Glomerular visceral epithelial cell (primary cell): Measurements from ENCODE around the gene ACSS1.

Source experiments
- DNase-seq: peaks from one replicate; pipeline ENCODE4 v3.0.0-alpha.2; 2016; ENCODE audit errors: extremely low spot score

ACSS1 gene

DNA sequence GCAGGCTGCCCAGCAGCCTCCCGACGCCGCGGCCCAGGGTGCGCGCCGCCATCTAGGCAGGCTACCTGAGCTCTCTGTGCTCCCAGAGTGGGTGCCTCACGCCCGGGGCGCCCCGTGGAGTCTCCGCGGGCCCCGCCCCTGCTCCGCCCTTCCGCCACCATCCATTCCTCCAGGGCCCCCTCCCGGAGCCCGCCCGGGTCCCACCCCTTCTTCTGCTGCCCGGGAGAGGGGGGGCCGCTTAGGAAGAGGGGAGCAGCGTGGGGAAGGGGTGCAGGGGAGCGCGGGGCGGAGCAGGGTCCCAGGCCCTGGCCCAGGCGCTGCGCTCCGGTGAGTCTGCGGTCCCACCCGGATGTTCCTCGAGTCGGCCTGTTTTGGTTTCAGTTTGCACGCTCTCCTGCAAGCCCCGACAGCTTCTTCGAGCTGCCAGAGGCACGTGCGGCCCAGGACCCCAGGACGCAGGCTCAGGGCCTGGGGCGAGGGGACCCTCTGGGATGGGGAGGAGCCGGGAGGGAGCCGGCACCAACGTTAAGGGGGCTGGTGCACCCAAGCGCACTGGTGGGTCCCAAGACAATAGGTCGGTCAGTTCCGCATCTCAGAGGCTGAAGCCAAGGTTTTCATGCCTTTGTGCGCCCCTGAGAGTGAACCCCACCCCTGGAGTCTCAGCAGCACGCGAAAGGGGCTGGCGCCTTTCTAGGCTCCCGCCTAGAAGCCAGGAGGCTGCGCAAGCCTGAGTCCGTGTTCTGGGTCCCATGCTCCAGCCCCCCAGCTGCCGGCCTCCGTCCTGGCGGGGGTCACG lies at the start of gene ACSS1:
TSS of gene ACSS1 (minus strand) at position 89 of the 796 bp plus-strand sequence. CDS start at position 52, 37 bp downstream.
- no peak for DNase-seq

DNA sequence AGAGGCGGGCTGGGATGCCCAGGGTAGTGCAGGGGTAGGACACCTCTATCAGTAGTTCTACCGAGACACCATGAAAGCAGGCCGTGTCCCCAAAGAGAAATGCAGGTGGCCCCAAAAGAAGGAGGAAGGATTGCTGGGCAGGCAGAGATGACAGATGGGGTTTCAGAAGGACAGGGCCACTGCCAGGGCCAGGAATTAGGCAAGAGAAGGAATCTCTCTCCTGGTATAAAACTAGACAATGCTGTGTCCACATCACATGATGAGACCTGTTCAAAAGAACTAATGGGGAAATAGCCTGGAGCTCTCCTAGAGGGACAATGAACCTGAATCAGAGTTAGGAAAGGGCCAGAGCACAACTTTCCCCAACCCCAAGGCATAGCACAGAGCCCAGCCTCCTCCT lies 45.6 kb upstream of the ACSS1 start:
- no peak for DNase-seq

DNA sequence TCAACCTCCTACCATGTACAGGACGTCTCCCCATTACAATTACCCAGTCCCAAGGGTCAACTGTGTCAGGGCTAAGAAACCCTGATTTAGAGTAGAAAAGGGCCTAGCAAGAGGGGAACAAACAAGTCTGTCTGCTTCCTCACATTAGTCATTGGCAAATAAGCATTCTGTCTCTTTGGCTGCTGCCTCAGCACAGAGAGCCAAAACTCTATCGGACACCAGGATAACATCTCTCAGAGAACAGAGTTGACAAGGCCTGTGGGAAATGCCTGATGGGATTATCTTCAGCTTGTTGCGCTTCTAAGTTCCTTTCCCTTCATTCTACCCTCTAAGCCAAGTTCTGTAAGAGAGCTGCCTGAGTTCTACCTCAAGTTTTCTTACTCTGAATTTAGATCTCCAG lies 43.0 kb upstream of the ACSS1 start:
- no peak for DNase-seq

DNA sequence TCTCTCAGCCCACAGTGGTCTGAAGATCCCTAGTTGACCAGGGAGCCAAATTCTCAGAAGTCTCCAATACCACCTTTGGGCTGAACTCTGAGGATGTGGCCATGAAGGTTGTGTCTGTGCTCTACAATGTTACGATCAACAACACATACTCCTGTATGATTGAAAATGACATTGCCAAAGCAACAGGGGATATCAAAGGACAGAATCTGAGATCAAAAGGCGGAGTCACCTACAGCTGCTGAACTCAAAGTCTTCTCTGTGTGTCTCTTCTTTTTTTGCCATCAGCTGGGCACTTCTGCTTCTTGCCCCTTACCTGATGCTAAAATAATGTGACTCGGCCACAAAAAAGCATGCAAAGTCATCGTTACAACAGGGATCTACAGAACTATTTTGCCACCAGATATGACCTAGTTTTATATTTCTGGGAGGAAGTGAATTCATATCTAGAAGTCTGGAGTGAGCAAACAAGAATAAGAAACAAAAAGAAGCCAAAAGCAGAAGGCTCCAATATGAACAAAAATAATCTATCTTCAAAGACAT lies 41.7 kb upstream of the ACSS1 start:
- DNase-seq = no peak

GRCh38 chr20:25097498-25097897 lies 39.6 kb upstream of the ACSS1 start:
- DNase-seq = no peak

DNA sequence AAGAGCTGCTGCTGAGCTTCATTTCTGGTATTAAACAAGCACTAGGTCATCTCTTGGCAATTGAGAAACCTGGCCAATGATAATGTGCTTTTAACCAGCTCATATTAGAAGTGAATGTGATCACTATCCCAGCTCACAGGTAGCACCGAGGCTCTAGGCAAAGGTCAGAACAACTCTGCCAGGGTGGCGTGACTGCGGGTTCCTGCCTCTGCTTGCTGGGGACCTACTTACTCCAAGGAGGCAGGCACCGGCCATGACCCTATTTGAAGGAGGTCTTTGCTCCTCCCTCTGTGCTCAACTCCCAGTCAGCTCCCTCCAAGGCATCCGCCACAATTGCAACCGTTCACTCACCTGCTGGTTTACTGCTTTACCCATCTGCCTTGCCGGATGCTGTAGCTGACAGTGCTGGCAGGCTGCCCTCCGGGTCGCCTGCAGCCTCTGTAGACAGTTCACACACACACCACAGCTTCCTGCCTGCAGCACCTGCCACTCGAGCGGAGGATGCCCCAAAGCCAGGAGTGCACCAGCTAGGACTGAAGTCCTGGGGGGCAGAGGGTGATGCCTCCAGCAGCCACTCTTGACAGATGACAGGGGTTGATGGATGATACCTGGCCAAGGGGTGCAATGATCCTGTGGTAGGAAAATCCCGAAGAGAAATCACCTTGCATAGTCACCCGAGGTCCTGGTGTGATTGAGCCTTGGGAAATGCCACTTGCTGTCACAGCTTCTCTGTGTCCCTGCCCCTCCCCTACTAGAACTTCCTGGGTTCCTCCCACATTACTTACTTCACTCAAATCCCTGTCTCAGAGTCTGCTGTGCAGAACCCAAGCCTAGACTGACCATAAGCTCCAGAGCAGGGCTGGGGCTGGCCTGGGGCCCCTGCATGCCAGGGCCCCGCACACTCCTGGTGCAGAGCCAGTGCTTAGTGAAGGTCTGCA lies 32.8 kb upstream of the ACSS1 start:
- no peak for DNase-seq

DNA sequence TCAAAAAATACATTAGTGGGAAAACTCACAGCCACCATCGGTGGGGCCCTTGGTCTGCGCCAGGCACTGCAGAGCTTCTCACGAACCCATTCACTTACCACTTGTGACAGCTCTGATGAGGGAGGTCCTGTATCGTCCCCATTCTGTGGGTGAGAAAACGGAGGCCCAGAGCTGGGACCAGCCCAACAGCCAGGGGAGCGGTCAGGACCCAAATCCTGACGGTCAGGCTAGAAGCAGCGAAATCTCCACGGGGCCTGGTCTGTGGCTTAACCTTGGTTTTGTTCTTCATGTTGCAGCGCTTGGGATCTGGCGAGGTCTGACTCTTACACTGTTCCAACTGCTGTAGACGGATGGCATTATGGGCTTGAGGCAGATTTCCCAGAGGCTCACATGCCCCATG lies 31.7 kb upstream of the ACSS1 start:
- no peak for DNase-seq

DNA sequence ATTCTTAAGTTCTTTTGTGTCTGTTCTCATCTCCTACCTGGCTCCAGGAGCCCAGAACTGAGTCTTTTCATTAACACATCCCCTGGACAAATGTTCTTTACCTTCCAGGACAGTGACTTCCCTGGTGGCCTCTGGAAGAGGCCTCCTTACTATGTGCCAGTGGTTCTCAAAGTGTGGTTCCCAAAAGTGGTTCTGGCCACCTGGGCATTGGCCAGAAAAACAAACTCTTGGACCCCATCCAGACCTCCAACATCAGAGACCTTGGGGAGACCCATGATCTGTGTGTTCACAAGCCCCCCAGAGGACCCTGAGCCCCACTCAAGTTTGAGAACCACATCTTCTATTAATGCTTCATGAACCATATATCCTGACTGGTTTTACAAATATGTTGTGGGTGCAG lies 31.2 kb upstream of the ACSS1 start:
- no peak for DNase-seq

- DNase-seq = no peak
These were observed 30.3 kb upstream of the ACSS1 start for GRCh38 chr20:25088267-25088666.

- no peak for DNase-seq
These were observed 29.4 kb upstream of the ACSS1 start for GRCh38 chr20:25087186-25087929.

DNA sequence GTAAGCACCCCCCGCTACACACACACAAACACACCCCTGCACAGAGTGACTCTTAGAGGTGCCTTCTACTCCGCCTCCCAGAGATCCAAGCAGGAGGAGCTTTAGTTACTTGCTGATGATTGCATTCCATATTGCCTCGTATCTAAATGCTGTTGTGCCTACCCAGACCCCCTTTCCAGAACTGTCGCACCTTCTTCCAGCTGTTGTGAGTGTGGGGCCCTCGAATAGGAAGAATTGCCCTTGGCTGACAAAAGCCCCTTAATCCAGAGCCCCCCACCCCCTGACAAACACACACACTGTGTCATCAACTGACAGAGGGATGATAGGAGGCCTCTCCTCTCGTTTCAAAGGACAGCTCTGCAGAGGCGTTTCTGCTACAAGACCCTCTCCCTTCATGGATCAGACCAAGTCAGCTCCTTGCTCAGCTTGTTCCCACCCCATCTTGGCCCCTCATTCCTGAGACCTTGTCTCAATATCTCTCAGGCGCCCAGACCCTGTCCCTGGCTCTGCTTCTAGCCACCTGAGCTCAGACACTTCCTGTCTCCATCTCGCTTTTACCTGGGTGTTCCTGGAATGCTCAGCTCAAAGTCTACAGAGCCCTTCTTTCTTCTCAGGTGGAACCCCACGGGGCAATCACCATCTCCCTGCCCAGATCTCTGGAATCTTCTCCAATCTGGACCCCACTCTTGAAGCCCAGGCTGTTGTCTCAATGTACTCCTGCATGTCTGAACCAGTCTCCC lies 28.0 kb upstream of the ACSS1 start:
- no peak for DNase-seq

DNA sequence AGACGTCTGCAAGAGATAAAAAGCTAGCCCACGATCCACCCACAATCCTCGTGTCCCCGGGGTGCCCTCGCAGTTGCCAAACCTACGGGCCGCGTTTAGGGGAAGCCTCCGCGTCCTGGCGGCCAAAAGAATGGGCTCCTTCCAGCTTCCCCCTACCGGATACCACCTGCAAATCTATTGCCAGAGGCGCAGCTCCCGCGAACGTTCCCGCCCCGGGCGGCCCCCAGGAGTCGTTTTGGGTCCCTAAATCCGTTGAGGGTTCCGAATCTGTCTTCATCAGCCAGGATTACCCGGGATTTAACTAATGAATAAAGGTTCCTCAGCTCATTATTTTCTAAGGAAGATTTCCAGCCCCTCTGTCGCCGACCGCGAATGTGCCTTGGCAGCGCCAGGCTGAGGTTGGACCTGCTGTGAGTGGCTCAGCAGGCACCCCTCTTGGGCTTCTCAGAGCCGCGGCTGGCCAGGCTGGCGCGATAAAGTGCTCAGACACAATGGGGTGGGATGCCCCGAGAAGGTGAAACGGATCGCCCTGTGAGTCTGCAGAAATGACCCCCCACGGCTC lies 26.8 kb upstream of the ACSS1 start:
- no peak for DNase-seq

- DNase-seq = no peak
These were observed 26.1 kb upstream of the ACSS1 start for GRCh38 chr20:25083773-25084625.

DNA sequence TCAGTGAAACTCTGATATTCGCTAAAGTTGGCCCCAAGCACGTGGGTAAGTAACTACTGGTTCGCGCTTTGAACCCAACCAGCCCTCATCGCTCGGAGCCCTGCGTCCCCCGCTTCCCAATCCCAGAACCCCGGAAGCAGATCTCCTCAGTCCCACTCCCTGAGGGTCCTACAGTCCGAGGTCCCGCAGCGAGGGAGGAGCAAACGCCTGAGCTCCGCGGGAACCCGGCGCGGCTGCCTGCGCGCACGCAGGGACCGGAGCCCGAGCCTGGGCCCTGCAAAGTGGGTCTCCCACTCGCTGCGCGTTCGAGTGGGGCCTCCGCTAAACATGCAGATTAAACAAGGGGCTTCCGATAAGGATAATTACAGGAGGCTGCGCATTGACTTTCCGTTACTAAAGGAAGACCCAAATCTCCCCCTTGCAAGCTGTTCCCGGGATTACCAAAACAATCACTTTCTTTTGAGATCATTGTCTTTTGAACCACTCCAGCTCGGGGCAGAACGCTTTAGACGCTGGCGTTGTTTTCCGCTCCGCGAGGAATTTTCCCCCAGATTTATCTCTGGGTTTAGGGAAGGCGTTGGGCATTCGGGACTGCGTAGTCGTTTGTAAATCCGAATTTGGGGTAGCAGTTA lies 25.3 kb upstream of the ACSS1 start:
- DNase-seq = no peak

GRCh38 chr20:25082498-25082873 lies 24.5 kb upstream of the ACSS1 start:
- no peak for DNase-seq

DNA sequence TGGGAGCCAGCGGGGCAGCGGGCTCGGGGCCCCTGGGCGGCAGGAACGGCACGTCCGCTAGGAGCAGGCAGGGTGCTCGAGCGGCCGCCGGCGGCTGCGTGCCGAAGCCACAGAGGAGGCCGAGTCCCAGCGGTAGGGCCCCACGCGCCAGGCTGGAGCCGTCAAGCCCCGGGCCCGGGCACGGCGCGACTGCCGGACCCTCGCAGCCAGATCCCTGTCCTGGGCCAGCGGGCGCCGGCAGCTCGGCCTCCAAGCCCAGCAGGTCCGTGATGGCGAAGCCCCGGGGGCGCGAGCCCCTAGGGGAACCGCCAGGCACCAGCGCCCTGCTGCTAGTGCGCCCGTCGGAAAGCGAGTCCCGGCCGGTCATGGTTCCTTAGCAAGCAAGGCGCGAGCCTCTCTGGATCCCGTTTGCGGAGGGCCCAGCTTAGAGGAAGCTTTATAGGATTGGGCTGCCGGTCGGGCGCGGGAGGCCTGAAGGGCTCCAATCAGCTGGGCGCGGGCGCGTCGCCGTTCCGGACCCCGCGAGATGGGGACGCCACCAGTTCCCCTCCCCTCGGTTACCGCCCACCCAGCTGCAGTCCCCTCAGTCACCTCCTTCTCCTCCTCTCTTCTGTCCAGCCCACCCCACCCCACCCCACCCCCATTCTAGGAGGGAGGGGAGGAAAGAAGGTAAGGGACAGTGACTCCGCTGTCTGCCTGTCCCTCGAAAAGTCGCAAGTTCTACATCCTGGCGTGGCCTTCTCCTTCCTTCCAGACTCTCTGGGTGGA lies 24.0 kb upstream of the ACSS1 start, which contains the start of gene VSX1:
TSS of gene VSX1 (minus strand) at position 412 of the 768 bp plus-strand sequence. CDS start at position 367, 45 bp downstream.
- DNase-seq = no peak

- DNase-seq = no peak
These were observed 23.3 kb upstream of the ACSS1 start for GRCh38 chr20:25081065-25081729.

GRCh38 chr20:25079171-25079570 lies 21.2 kb upstream of the ACSS1 start:
- no peak for DNase-seq
